ENCODE data around the gene ZNF311.

ZNF311 gene

DNA sequence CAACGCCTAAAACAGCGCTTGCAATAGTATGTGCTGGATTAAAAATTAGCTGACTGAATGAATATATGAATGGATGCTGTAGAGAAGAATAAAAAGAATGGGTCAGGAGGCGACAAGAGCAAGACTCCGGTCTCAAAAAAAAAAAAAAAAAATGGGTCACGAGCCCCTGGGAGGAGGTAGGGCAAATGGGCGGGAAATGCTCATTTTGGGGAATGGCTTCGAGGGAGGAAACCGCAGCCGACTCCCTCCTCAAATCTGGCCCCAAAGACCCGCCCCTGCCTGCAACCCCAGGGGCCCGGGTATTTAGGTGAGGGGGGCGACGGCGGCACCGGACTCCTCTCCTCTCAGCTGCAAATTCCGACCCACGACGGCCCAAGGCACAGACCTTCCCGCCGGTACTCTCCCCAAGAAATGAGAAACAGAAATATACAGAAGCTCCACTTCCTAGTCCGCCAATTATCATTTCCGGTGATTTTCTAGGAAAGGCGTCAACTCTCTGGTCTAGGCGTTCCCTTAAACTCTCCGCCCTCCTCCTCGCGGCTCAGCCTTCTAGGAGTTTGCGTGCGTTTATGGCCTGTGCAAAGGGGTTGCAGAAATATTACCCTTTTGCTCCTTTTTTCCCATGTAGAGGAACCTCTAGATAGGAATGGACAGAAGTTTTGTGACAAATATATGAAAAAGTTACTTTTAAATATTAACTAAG, at the start of gene ZNF311:
ZNF311 (minus strand) TSS at position 133 of the 703 bp plus-strand sequence. CDS start 1,361 bp downstream, outside the sequence.
- H3K9ac ChIP-seq (ENCODE audit: low read depth, low read length): no peak within 1 kb of the TSS; the same call in 1 of the 2 replicates
- H3K4me3 ChIP-seq (ENCODE audit: low read length): peak within 1 kb of the TSS; percentile 64; the same call in 1 of the 2 replicates

DNA sequence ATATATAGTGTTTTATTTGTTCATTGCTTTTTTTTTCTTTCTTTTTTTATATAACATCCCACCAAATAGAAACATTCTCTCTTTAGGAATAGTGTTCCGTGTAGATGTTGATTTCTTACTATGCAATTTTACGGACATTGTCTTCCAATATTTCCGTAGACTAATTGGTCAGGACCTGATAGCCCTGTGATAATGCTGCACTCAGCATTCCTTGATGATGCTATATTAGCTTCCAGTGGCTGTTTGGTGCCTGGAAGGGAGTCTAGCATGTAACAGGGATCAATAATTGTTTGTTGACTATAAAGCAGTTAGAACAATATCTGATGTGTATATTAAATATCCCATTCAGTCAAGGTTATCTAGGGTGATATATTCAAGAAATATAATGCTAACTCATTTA, 46.6 kb upstream of the ZNF311 start:
- Histone ChIP-seq H3K27me3 (ENCODE audit: insufficient read depth, low read length) (no peaks in the 10 kb centered on the region), H3K4me1 (ENCODE audit: insufficient read depth, low read length) (no peaks in the 10 kb centered on the region)

More for the DNA sequence above, at the start of gene ZNF311:
- Histone ChIP-seq H3K36me3 (ENCODE audit: insufficient read depth, low read depth, low read length) (no peaks in the 10 kb centered on the region), H3K27me3 (ENCODE audit: insufficient read depth, low read length) (peaks cover 61% of the 10 kb centered on the region), H3K9me3 (ENCODE audit: insufficient read depth, low read depth, low read length) (no peaks in the 10 kb centered on the region), H3K4me1 (ENCODE audit: insufficient read depth, low read length) (no peaks in the 10 kb centered on the region), H3K27ac (ENCODE audit: low read length) (no peak within 1 kb of the TSS)

DNA sequence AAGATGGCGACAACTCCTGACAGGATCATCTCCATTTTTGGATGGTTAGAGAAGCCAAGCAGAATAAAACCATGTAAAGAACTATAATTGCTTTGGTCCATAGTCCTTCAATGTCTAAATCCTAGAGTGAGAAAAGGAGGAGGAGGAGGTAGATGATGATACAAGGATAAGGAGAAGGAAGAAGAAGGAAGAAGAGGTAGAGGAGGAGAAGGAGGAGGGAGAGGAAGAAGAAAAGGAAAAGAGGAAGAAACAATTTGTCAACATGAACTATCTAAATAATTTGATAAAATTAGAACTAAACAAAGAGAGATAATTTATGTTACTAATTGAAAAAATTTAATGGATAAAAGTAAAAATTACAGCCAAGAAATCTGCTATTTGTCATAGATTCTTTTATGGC, 40.0 kb upstream of the ZNF311 start, which contains the start of gene OR2W1:
OR2W1 (minus strand) TSS at position 101 of the 400 bp plus-strand sequence; CDS start at position 101, 0 bp downstream.
- no peaks in the 10 kb centered on the region for H3K9me3 ChIP-seq (ENCODE audit: insufficient read depth, low read depth, low read length)
- H3K9ac ChIP-seq (ENCODE audit: low read depth, low read length): no peak within 1 kb of the TSS
- no peaks in the 10 kb centered on the region for H3K27me3 ChIP-seq (ENCODE audit: insufficient read depth, low read length)
- no peaks in the 10 kb centered on the region for H3K36me3 ChIP-seq (ENCODE audit: insufficient read depth, low read depth, low read length)
- H3K4me3 ChIP-seq (ENCODE audit: low read length): no peak within 1 kb of the TSS
- no peaks in the 10 kb centered on the region for H3K4me1 ChIP-seq (ENCODE audit: insufficient read depth, low read length)
- H3K27ac ChIP-seq (ENCODE audit: low read length): no peak within 1 kb of the TSS

More for the DNA sequence above, 46.6 kb upstream of the ZNF311 start:
- Histone ChIP-seq H3K36me3 (ENCODE audit: insufficient read depth, low read depth, low read length) (no peaks in the 10 kb centered on the region), H3K9me3 (ENCODE audit: insufficient read depth, low read depth, low read length) (no peaks in the 10 kb centered on the region; the same call in 1 of the 2 replicates), H3K4me3 (ENCODE audit: low read length) (no peak overlapping the region), H3K9ac (ENCODE audit: low read depth, low read length) (no peak overlapping the region), H3K27ac (ENCODE audit: low read length) (no peak overlapping the region)

DNA sequence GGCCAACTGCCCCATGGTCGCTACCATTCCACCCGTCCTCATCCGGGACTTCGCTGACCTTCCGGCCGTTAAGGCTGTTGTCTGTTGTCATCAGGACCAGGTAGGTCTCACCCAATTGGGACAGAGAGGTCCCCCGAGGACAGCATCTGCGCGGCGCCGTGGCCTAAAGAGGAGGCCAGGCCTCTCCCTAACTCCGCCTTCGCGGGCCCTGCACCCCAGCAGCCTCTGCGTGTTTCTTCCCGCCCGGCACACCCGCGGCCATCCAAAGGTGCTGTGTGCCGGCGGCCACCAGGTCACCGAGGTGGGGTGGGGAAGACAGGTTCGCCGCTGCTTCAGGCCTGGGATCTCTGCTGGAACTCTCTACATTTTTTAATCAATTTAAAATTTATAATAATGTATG, 30.8 kb upstream of the ZNF311 start:
- Histone ChIP-seq H3K27me3 (ENCODE audit: insufficient read depth, low read length) (no peaks in the 10 kb centered on the region), H3K4me1 (ENCODE audit: insufficient read depth, low read length) (no peaks in the 10 kb centered on the region), H3K27ac (ENCODE audit: low read length) (no peak overlapping the region), H3K9me3 (ENCODE audit: insufficient read depth, low read depth, low read length) (no peaks in the 10 kb centered on the region), H3K36me3 (ENCODE audit: insufficient read depth, low read depth, low read length) (no peaks in the 10 kb centered on the region), H3K9ac (ENCODE audit: low read depth, low read length) (no peak overlapping the region), H3K4me3 (ENCODE audit: low read length) (no peak overlapping the region)

DNA sequence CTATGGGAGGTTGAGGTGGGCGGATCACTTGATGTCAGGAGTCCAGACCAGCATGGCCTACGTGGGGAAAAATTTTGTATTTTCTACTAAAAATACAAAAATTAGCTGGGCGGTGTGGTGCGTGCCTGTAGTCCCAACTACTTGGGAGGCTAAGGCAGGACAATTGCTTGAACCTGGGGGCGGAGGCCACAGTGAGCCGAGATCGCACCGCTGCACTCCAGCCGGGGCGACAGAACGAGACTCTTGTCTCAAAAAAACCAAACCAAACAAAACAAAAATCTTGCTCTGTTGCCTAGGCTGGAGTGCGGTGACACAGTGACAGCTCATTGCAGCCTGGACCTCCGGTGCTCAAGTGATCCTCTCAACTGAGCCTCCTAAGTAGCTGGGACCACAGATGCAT, 23.7 kb upstream of the ZNF311 start:
- no peak overlapping the region for H3K4me3 ChIP-seq (ENCODE audit: low read length)
- H3K9ac ChIP-seq (ENCODE audit: low read depth, low read length): no peak overlapping the region
- H3K27ac ChIP-seq (ENCODE audit: low read length): no peak overlapping the region
- no peaks in the 10 kb centered on the region for H3K9me3 ChIP-seq (ENCODE audit: insufficient read depth, low read depth, low read length)
- no peaks in the 10 kb centered on the region for H3K4me1 ChIP-seq (ENCODE audit: insufficient read depth, low read length)
- H3K36me3 ChIP-seq (ENCODE audit: insufficient read depth, low read depth, low read length): no peaks in the 10 kb centered on the region
- 0 out of 2 replicates have a peak, but pooled peaks cover 7% of the 10 kb centered on the region for H3K27me3 ChIP-seq (ENCODE audit: insufficient read depth, low read length)

DNA sequence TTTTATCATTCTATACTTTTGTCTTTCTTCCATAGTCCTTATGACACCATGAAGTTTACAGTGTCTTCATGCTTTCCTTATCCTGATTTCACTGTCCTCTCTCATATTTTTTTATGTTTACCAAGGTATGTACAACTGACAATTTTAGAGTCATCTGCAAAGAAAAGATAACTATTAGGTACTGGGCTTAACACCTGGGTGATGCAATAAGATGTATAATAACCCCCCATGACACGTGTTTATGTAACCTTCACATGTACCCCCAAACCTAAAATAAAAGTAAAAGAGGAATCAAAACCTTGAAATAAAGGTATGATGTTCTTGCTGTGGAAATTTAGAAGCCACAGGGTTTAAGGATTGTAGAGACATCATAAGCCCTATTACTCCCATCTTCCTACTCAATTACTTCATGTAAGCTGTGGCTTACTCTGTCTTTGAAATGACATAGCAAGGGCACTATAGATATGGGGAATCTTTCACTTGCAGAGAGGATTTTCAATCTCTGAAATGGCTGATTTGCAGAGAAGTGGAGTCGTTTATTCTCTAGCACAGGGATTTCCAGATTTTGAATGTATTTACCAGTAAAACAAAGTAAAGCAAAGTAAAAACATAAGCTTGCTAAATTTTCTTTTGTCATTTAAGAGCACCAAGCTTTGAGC, 20.9 kb upstream of the ZNF311 start:
- 0 out of 2 replicates have a peak, but pooled peaks cover 7% of the 10 kb centered on the region for H3K27me3 ChIP-seq (ENCODE audit: insufficient read depth, low read length)
- no peaks in the 10 kb centered on the region for H3K9me3 ChIP-seq (ENCODE audit: insufficient read depth, low read depth, low read length)
- no peaks in the 10 kb centered on the region for H3K36me3 ChIP-seq (ENCODE audit: insufficient read depth, low read depth, low read length)
- H3K9ac ChIP-seq (ENCODE audit: low read depth, low read length): no peak overlapping the region
- H3K4me1 ChIP-seq (ENCODE audit: insufficient read depth, low read length): no peaks in the 10 kb centered on the region
- no peak overlapping the region for H3K27ac ChIP-seq (ENCODE audit: low read length)
- no peak overlapping the region for H3K4me3 ChIP-seq (ENCODE audit: low read length)

DNA sequence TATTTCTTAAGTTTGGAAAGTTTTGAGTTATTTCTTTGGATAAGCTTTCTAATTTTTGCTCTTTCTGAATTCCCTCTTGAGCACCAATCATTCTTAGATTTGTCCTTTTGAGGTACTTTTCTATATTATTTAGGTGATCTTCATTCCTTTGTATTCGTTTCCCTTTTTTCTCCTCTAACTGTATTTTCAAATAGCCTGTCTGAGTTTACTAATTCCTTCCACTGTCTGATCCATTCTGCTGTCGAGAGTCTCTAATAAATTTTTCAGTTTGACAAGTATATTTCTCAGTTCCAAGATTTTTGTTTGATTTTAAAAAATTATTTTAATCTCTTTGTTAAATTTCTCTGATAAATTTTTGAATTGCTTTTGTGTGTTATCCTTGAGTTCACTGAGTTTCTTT, 16.3 kb upstream of the ZNF311 start:
- Histone ChIP-seq H3K4me3 (ENCODE audit: low read length) (no peak overlapping the region), H3K27me3 (ENCODE audit: insufficient read depth, low read length) (peaks cover 10% of the 10 kb centered on the region), H3K9me3 (ENCODE audit: insufficient read depth, low read depth, low read length) (no peaks in the 10 kb centered on the region), H3K4me1 (ENCODE audit: insufficient read depth, low read length) (no peaks in the 10 kb centered on the region), H3K36me3 (ENCODE audit: insufficient read depth, low read depth, low read length) (no peaks in the 10 kb centered on the region), H3K27ac (ENCODE audit: low read length) (no peak overlapping the region), H3K9ac (ENCODE audit: low read depth, low read length) (no peak overlapping the region)

DNA sequence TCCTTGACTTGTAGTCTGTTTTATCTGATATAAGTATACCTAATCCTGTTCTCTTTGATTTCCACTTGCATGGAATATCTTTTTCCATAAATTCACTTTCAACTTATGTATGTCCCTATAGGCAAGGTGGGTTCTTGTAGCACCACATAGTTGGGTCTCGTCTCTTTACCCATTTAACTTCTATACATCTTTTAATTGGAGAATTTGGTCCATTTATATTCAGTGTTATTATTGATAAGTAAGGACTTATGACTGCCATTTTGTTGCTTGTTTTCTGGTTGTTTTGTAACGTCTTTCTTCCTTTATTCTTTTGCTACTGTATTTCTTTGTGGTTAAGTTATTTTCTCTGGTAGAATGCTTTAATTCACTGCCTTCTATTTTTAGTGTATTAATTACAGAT, 14.5 kb upstream of the ZNF311 start:
- Histone ChIP-seq H3K4me3 (ENCODE audit: low read length) (no peak overlapping the region), H3K9me3 (ENCODE audit: insufficient read depth, low read depth, low read length) (no peaks in the 10 kb centered on the region), H3K9ac (ENCODE audit: low read depth, low read length) (no peak overlapping the region), H3K4me1 (ENCODE audit: insufficient read depth, low read length) (0 out of 2 replicates have a peak, but pooled peaks cover 2% of the 10 kb centered on the region), H3K27ac (ENCODE audit: low read length) (no peak overlapping the region), H3K36me3 (ENCODE audit: insufficient read depth, low read depth, low read length) (no peaks in the 10 kb centered on the region), H3K27me3 (ENCODE audit: insufficient read depth, low read length) (peaks cover 20% of the 10 kb centered on the region)

DNA sequence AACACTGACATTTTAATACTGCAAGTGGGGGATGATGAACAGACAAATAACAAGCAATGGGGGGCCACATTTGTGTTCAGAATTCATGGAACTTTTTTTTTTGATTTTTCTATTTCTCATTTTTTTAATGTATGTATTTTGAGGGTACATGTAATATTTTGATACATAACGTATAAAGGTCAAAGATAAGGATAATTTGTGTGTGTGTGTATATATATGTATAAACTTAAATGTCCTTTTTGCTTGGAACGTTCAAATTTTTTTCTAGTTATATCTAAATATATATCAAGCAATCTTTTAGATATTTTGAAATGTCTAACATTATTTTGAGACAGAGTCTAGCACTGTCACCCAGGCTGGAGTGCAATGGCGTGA, 12.3 kb upstream of the ZNF311 start:
- H3K4me3 ChIP-seq (ENCODE audit: low read length): peak overlapping the region; percentile 96; the same call in 1 of the 2 replicates
- H3K27ac ChIP-seq (ENCODE audit: low read length): no peak overlapping the region

DNA sequence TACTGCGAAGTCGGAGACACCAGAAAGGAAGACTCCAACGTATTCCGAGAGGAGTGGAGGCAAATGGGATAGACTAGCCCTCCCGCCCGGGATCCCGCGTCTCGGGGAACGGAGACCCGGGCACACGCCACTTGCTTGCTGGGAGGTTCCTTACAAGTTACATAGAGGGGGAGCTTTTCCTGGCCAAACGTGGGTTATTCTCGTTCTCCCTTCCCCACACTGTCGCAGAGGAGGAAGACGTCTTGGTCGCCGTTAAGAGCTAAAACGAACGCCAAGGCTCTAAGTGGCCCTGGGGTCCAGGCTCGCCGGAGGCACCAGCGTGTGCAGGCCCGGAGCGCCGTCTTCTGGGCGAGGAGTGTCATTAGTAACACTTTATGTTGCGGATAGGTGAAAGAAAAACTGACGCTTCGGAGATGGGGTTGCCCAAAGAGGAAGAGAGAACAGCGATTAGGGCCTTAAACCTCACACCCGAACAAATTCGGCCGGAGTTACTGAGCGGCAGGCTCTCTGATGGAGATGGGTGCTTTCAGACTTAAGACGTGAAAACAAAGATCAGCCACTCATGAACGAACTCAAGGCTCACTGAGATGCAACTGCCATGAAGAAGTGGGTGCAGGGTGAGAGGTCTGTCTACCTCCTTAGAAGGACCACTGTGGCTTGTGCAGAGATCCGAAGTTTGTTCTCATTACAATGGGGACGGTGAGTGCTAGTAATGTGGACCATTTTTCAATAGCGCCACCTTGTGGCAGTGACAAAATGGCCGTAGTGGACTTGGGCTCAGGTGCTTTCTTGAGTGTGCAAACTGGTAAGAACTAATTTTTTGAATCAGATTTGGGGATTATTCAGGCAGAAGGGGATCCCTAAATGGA, 11.7 kb upstream of the ZNF311 start:
- Histone ChIP-seq H3K4me1 (ENCODE audit: insufficient read depth, low read length) (0 out of 2 replicates have a peak, but pooled peaks cover 2% of the 10 kb centered on the region), H3K9ac (ENCODE audit: low read depth, low read length) (peak overlapping the region; percentile 77; the same call in 1 of the 2 replicates), H3K27ac (ENCODE audit: low read length) (no peak overlapping the region), H3K4me3 (ENCODE audit: low read length) (peak overlapping the region; percentile 96), H3K27me3 (ENCODE audit: insufficient read depth, low read length) (peaks cover 49% of the 10 kb centered on the region), H3K36me3 (ENCODE audit: insufficient read depth, low read depth, low read length) (no peaks in the 10 kb centered on the region), H3K9me3 (ENCODE audit: insufficient read depth, low read depth, low read length) (no peaks in the 10 kb centered on the region)

More for the DNA sequence above, 12.3 kb upstream of the ZNF311 start:
- H3K27me3 ChIP-seq (ENCODE audit: insufficient read depth, low read length): peaks cover 42% of the 10 kb centered on the region
- no peak overlapping the region for H3K9ac ChIP-seq (ENCODE audit: low read depth, low read length)
- H3K36me3 ChIP-seq (ENCODE audit: insufficient read depth, low read depth, low read length): no peaks in the 10 kb centered on the region
- H3K9me3 ChIP-seq (ENCODE audit: insufficient read depth, low read depth, low read length): no peaks in the 10 kb centered on the region
- 0 out of 2 replicates have a peak, but pooled peaks cover 2% of the 10 kb centered on the region for H3K4me1 ChIP-seq (ENCODE audit: insufficient read depth, low read length)

Data from iPS-20b (cell line).